Regular cardiac myocyte (primary cell): ENCODE data around the gene IL17RC. TPM values are rescaled to one million over a fixed set of nuclear protein-coding genes. Genes with fewer than 3 reads are reported as not detected.

Source experiments
- total RNA-seq: library from RNA; depleted of rRNA; stranded (reverse); fragments of >200 nt; gene quantifications from 2 replicates; pipeline ENCODE4 v1.2.3, GENCODE V29; 2014

Gene IL17RC
- total RNA-seq, result 24.5 and 27.6 TPM in 2 replicates

GRCh38 chr3:9916734-9917680, at the start of gene IL17RC:
TSS of gene IL17RC (plus strand) at chr3:9917098. CDS start at chr3:9917316, 218 bp downstream.

GRCh38 chr3:9879830-9880549, 36.9 kb upstream of the IL17RC start, which contains the start of gene CIDEC:
TSS of gene CIDEC (minus strand) at chr3:9880253. CDS start at chr3:9878486, 1,767 bp downstream.

GRCh38 chr3:9890249-9891071, 26.4 kb upstream of the IL17RC start, which contains the start of gene JAGN1:
TSS of gene JAGN1 (plus strand) at chr3:9890610. CDS start at chr3:9890723, 113 bp downstream.

GRCh38 chr3:9902372-9903237, 14.3 kb upstream of the IL17RC start, which contains the start of gene IL17RE:
TSS of gene IL17RE (plus strand) at chr3:9902848. CDS start at chr3:9902933, 85 bp downstream.

GRCh38 chr3:9933561-9934234, 16.8 kb downstream of the IL17RC start, which contains the start of gene CRELD1:
TSS of gene CRELD1 (plus strand) at chr3:9933834. CDS start at chr3:9934439, 605 bp downstream.

GRCh38 chr3:9951962-9952805, 35.3 kb downstream of the IL17RC start, which contains the start of gene PRRT3:
TSS of gene PRRT3 (minus strand) at chr3:9952408. CDS start at chr3:9950115, 2,293 bp downstream.

Other genes with a start within 250 kb of the IL17RC start
- gene CPNE9, start 213.3 kb upstream of the IL17RC start, total RNA-seq, result 0.19 TPM in 1 of 2 replicates, not detected in the other
- 11.6 and 19.0 TPM in 2 replicates for gene BRPF1, start 185.4 kb upstream of the IL17RC start, total RNA-seq
- gene OGG1, start 167.1 kb upstream of the IL17RC start, total RNA-seq, result 13.2 and 15.9 TPM in 2 replicates
- gene CAMK1, start 147.2 kb upstream of the IL17RC start, total RNA-seq, result 34.4 and 49.1 TPM in 2 replicates
- gene TADA3, start 124.6 kb upstream of the IL17RC start, total RNA-seq, result 44.8 and 65.2 TPM in 2 replicates
- gene ARPC4, start 124.0 kb upstream of the IL17RC start, total RNA-seq, result 238 and 387 TPM in 2 replicates
- gene TTLL3, start 106.8 kb upstream of the IL17RC start, total RNA-seq, result 8.4 and 12.7 TPM in 2 replicates
- gene RPUSD3, start 73.1 kb upstream of the IL17RC start, total RNA-seq, result 22.8 and 28.0 TPM in 2 replicates
- under 0.01 TPM in 1 of 2 replicates, not detected in the other for gene CIDEC, start 36.8 kb upstream of the IL17RC start, total RNA-seq
- gene JAGN1, start 26.5 kb upstream of the IL17RC start, total RNA-seq, result 27.3 and 38.3 TPM in 2 replicates
- 0.56 and 1.2 TPM in 2 replicates for gene IL17RE, start 14.2 kb upstream of the IL17RC start, total RNA-seq
- 23.6 and 77.0 TPM in 2 replicates for gene CRELD1, start 16.7 kb downstream of the IL17RC start, total RNA-seq
- 1.2 and 2.0 TPM in 2 replicates for gene PRRT3, start 35.3 kb downstream of the IL17RC start, total RNA-seq
- 53.9 and 58.3 TPM in 2 replicates for gene EMC3, start 69.7 kb downstream of the IL17RC start, total RNA-seq
- 6.2 and 31.2 TPM in 2 replicates for gene FANCD2, start 109.3 kb downstream of the IL17RC start, total RNA-seq
- not detected in 2 replicates for gene FANCD2OS, start 191.2 kb downstream of the IL17RC start, total RNA-seq
- 126 and 153 TPM in 2 replicates for gene BRK1, start 198.6 kb downstream of the IL17RC start, total RNA-seq
- 31.9 and 42.2 TPM in 2 replicates for gene VHL, start 224.7 kb downstream of the IL17RC start, total RNA-seq
- gene IRAK2, start 247.8 kb downstream of the IL17RC start, total RNA-seq, result 8.1 and 10.4 TPM in 2 replicates